Large intestine (tissue), 3 donors: ENCODE results near the gene CEMIP. TPM values are rescaled to one million over a fixed set of nuclear protein-coding genes. Genes with fewer than 3 reads are reported as not detected.

ENCODE experiments used
- DNase-seq, 2 donors: peaks; one replicate each; pipeline versions ENCODE4 v3.0.0 to v3.0.0-alpha.2; 2013
- H3K27ac ChIP-seq: one replicate; pipeline ENCODE4 v1.5.1; 2013; ENCODE audit warnings: low read length
- H3K27me3 ChIP-seq: 2 replicates; pipeline ENCODE4 v1.6.1; 2013; ENCODE audit warnings: low read length; ENCODE audit not compliant: control insufficient read depth, insufficient read depth
- H3K36me3 ChIP-seq: 2 replicates; pipeline ENCODE4 v1.6.1; 2013; ENCODE audit warnings: low read length; ENCODE audit not compliant: control insufficient read depth, insufficient read depth
- H3K4me1 ChIP-seq: one replicate; pipeline ENCODE4 v1.6.1; 2013; ENCODE audit warnings: low read length; ENCODE audit not compliant: control insufficient read depth, insufficient read depth
- H3K4me3 ChIP-seq: one replicate; pipeline ENCODE4 v1.5.1; 2013; ENCODE audit warnings: low read length
- H3K9me3 ChIP-seq: one replicate; pipeline ENCODE4 v1.6.1; 2013; ENCODE audit warnings: mild to moderate bottlenecking, low read depth, low read length, moderate library complexity; ENCODE audit not compliant: control insufficient read depth
- WGBS: methylation state at CpG from one replicate; pipeline ENCODE4 v1.1.5; 2013; ENCODE audit warnings: low lambda C conversion rate; ENCODE audit not compliant: insufficient coverage; 5-methylcytosine and 5-hydroxymethylcytosine counted together
- polyA plus RNA-seq: library from polyadenylated mRNA; unstranded; fragments of 120-200 nt; gene quantifications from one replicate; pipeline ENCODE4 v1.2.1, GENCODE V29; 2013

CEMIP gene
- polyA plus RNA-seq, 1 donor: 2.5 TPM

DNA sequence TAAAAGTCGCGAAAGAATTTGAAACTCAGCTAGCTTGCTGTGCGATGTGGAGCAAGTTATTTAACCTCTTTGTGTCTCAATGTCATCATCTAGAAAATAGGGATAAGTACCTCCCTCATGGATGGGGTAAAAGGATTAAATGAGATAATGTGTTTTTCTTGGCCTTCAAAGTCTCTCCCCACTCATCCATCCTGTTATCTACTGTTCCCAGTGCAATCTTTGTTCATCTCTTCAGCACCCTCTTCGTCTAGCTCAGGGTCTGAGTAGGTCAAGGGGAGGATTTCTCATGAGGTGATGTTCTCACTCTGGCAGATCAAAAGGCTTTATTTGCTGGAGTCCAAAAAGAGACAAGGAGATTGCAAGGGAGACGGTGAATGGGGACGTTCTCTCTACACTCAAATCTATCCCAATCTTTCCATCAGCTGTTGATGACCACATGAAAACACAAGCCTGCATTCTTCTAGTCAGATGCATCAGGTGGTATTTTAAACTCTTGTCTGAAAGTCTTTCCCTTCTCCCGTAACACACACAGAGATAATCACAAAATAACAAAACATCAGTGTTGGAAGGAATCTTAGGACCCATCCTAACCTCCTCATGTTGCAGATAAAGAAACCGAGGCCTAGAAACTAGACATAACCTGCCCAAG, 209.1 kb downstream of the CEMIP start:
- no peaks in the 10 kb centered on the region for H3K4me1 ChIP-seq
- H3K9me3 ChIP-seq: no peaks in the 10 kb centered on the region
- WGBS: 0% methylated on average over 1 of the region's 8 CpGs
- peaks cover 3% of the 10 kb centered on the region for H3K36me3 ChIP-seq
- H3K4me3 ChIP-seq: peak overlapping the region; percentile 95
- H3K27ac ChIP-seq: no peak overlapping the region
- H3K27me3 ChIP-seq: no peaks in the 10 kb centered on the region
- DNase-seq: peak in 1 of 2 donors; percentile 22

DNA sequence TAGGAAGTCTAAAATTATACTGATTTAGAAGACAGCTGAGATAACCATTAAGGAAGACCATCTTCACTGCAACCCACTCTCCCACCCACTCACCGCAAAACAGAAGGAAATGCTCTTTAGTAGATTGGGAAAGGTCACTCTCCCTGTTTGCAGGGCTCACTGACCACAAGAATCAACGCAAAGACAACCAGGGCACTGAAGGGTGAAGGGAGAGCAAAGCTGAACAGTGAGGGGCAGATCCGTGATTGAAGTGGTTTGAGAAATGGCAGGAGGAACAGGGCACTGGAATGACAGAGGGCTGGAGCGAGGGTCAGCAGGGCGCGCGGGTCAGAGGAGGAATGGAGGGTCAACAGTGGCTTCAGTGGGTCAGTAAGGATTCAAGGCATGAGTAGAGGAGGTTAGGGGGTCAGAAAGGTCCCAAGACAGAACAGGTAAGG, 209.9 kb downstream of the CEMIP start:
- Histone ChIP-seq H3K36me3 (peaks cover 3% of the 10 kb centered on the region), H3K9me3 (no peaks in the 10 kb centered on the region), H3K27ac (peak overlapping the region; percentile 79), H3K4me1 (no peaks in the 10 kb centered on the region), H3K4me3 (peak overlapping the region; percentile 95), H3K27me3 (no peaks in the 10 kb centered on the region)
- no peak for DNase-seq
- WGBS: no CpG with 5 or more reads among the region's 7 CpGs

DNA sequence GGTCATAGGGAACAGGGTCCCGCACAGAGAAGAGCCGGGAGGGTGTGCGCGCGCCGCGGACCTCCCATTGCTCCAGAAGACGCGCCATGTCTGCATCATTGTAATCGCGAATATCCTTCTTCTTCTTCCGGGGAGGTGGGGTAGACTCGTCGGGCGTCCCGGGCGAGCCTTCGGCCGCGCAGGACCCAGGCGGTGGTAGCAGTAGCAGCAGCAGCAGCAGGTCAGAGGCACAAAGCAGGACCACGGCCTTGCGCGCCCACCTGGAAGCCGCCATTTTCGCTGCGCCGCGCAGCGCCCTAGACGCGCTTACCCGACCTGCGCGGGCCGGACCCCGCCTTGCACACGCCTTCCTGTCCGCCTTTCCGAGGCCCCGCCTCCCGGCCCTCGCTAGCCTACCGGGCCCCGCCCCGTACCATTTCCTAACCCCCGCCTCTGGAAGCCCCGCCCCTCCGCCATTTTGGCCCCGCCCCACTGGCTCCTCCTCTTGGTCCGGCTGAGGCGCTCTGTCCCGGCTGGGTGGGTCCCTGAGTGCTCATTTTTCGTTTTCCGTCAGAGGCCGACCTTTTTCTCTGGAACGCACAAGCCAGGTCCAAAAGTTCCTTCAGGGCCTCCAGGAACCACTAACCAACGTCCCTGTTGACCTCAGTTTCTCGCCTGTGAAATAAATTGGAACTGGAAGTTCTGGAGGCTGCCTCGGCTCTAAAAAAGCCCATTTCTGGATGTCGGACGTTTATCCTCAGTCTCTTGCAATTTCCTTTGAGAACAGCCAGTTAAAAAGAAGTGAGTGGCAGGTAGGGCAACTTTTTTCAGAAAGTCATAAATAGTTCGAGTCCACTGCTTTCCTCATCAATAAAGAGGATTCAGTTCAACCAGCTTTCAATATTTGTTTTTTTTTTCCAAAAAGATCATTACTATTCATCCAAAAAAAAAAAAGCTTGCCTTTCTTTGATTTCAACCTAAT, 210.6 kb downstream of the CEMIP start, which contains the start of gene MESD:
Gene MESD (minus strand): TSS at position 302 of the 961 bp plus-strand sequence. CDS start 28 bp downstream, at position 274.
- no peaks in the 10 kb centered on the region for H3K27me3 ChIP-seq
- 0% methylated on average over 2 of the region's 63 CpGs for WGBS
- peak; percentile 96 to 97 for DNase-seq
- no peaks in the 10 kb centered on the region for H3K4me1 ChIP-seq
- H3K36me3 ChIP-seq: peaks cover 3% of the 10 kb centered on the region
- peak within 1 kb of the TSS; percentile 87 for H3K27ac ChIP-seq
- H3K9me3 ChIP-seq: no peaks in the 10 kb centered on the region
- peak within 1 kb of the TSS; percentile 95 for H3K4me3 ChIP-seq

DNA sequence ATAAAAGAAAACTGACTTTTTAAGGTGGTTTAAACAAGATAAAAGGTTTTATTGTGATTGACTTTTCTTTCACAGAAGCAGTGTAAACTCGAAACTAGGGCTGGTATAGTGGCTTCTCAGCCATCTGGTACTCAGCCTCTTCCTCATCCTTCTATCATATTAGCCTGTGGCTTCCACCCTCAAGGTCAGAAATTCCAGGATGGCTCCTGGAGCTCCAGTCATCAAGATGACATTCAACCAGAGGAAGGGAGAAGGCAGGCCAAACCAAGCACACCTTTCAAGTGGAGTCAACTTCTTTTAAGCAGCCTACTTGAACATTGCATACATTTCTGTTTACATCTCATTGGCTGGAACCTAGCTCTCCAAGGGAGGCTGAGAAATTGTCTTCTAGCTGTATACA, 211.8 kb downstream of the CEMIP start:
- DNase-seq: no peak
- Histone ChIP-seq H3K9me3 (no peaks in the 10 kb centered on the region), H3K36me3 (no peaks in the 10 kb centered on the region), H3K4me3 (no peak overlapping the region), H3K27me3 (no peaks in the 10 kb centered on the region), H3K4me1 (no peaks in the 10 kb centered on the region), H3K27ac (no peak overlapping the region)
- WGBS: no CpG with 5 or more reads among the region's 1 CpG

DNA sequence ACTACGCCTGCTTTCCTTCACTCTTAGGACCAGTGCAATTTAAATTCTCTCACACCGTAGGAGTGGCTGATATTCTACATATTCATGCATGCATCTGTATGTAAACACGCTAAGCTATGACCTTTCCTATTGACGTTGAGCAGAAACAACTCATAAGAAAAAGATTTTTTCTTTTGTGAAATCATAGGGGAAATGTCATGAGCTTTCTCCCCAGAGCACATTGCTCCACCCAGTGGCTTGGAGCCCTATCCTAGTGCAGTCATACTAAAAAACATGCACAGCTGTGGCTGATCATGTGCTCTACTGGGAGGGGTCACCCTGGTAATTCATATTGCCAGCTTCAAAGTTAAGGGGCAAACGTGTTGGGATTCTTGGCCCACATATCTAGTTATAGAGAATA, 212.3 kb downstream of the CEMIP start:
- WGBS: no CpG with 5 or more reads among the region's 5 CpGs

DNA sequence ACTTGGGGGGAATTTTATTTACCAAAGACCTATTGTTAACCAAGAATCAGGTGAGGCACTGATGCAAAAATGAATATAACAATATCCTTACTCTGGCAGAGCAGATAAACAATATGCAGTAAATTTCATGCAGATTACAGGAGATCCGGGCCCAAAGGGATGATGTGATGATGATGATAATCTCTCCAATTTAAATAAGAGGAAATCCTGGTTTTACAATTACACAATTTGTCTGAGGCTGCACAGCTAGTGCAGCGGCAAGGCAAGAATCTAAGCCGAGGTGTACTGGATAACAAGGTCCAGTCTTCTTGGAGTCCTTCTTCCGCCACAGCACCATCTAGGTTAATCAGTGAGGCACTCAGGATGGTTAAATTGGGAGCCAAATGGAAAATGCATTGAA, 212.8 kb downstream of the CEMIP start:
- H3K4me1 ChIP-seq: no peaks in the 10 kb centered on the region
- H3K9me3 ChIP-seq: no peaks in the 10 kb centered on the region
- no peaks in the 10 kb centered on the region for H3K36me3 ChIP-seq
- no peak for DNase-seq
- H3K27ac ChIP-seq: no peak overlapping the region
- no peak overlapping the region for H3K4me3 ChIP-seq
- WGBS: no CpG with 5 or more reads among the region's 4 CpGs
- no peaks in the 10 kb centered on the region for H3K27me3 ChIP-seq

More for the DNA sequence above, 212.3 kb downstream of the CEMIP start:
- DNase-seq: peak in 1 of 2 donors; percentile 39
- Histone ChIP-seq H3K27ac (no peak overlapping the region), H3K36me3 (no peaks in the 10 kb centered on the region), H3K27me3 (no peaks in the 10 kb centered on the region), H3K9me3 (no peaks in the 10 kb centered on the region), H3K4me3 (no peak overlapping the region), H3K4me1 (no peaks in the 10 kb centered on the region)

DNA sequence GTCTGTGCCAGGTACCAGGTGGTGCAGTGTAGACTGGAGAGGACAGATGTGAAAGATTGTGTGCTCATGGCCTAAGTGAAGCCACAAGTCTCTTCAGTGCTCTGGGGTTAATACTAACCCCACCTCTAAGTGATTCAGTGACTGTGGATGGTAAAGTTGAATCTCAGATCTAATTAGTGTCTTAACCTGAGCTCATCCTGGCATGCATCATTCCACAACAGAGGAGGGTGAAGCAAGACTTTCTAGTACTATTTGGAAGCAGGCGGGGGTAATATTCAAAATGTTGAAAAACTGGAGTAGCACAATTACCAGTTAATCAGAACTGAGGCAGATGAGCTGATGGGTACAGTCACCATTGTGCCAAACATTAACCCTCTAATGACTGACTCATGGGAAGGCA, 213.3 kb downstream of the CEMIP start:
- no peak overlapping the region for H3K4me3 ChIP-seq
- DNase-seq: no peak
- H3K36me3 ChIP-seq: no peaks in the 10 kb centered on the region
- no peaks in the 10 kb centered on the region for H3K4me1 ChIP-seq
- no peaks in the 10 kb centered on the region for H3K27me3 ChIP-seq
- no peaks in the 10 kb centered on the region for H3K9me3 ChIP-seq
- no peak overlapping the region for H3K27ac ChIP-seq
- no CpG with 5 or more reads among the region's 1 CpG for WGBS

DNA sequence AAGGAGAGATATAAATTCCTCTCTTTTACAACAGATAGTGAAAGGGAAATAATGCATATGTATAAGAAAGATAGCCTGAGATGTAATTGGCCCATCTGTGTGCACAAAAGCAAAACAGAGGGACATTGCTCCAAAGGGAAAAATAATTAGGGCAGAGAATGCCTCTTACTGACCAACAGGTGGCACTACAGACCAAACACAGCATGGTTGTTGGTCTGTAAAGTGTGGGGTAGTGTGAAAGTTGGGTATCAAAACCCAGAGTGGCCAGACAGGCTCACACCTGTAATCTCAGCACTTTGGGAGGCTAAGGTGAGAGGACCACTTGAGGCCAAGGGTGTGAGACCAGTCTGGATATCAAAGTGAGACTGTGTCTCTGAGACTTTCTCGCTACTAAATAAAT, 217.1 kb downstream of the CEMIP start:
- WGBS: 100% methylated on average over 1 of the region's 1 CpG
- Histone ChIP-seq H3K27me3 (no peaks in the 10 kb centered on the region), H3K4me3 (no peak overlapping the region), H3K36me3 (no peaks in the 10 kb centered on the region), H3K4me1 (no peaks in the 10 kb centered on the region), H3K9me3 (no peaks in the 10 kb centered on the region), H3K27ac (no peak overlapping the region)
- DNase-seq: no peak

DNA sequence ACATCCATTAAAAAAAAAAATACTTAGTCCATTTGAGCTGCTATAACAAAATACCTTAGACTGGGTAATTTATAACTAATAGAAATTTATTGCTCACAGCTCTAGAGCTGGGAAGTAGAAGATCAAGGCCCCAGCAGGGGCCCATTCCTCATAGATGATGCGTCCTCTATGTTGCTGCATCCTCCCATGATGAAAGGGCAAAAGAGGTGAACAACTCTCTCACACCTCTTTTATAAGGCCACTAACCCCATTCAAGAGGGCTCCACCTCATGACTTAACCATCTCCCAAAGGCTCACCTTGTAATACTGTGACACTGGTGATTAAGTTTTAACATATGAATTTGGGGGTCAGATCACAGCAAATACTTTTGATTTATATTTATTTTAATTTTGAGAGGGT, 218.5 kb downstream of the CEMIP start:
- no peaks in the 10 kb centered on the region for H3K9me3 ChIP-seq
- whole genome bisulfite sequencing: no CpG with 5 or more reads among the region's 1 CpG
- no peak for DNase-seq
- H3K27me3 ChIP-seq: no peaks in the 10 kb centered on the region
- H3K36me3 ChIP-seq: peaks cover under 1% of the 10 kb centered on the region
- no peak overlapping the region for H3K27ac ChIP-seq
- H3K4me1 ChIP-seq: no peaks in the 10 kb centered on the region
- no peak overlapping the region for H3K4me3 ChIP-seq

DNA sequence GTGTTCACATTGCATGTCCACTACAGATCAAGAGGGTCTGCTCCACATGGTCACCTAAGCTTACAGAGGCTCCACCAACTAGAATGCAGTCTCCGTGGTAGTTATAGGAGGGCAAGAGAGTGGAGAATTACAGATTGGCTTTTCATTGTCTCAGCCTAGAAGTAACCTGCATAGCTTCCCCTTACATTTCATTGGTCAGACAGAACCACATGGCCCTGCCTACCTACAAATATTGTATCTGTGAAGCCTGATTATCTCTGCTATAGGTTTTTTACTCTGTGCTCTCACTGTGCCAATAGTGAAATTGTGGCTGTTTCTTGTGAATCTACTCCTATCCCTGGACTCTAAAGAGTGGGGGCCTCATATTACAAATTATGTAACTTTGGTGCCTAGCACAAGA, 219.1 kb downstream of the CEMIP start:
- Histone ChIP-seq H3K4me3 (no peak overlapping the region), H3K27me3 (no peaks in the 10 kb centered on the region), H3K36me3 (peaks cover 3% of the 10 kb centered on the region), H3K27ac (no peak overlapping the region), H3K4me1 (no peaks in the 10 kb centered on the region), H3K9me3 (no peaks in the 10 kb centered on the region)
- no CpG with 5 or more reads among the region's 1 CpG for WGBS
- no peak for DNase-seq
